GM18502 (cell line): ENCODE data around the gene CNDP1.
A peak's percentile ranks its signal among the peaks of the same experiment; 100 is the strongest.
"Not testable (repeated sequence)": the region's sequence is repeated elsewhere in the genome, so short reads cannot be mapped to it uniquely, and the experiment has no call there.

Source experiments
- ATAC-seq: cut with Tn5 transposase; IDR thresholded peaks from one replicate; pipeline ENCODE4 v1.9.1; 2021; ENCODE audit warnings: mild to moderate bottlenecking; ENCODE audit not compliant: unreplicated experiment, poor library complexity

Gene CNDP1

GRCh38 chr18:74540652-74541421 lies 6.5 kb downstream of the CNDP1 start:
- no peak for ATAC-seq

- no peak for ATAC-seq
Observed at GRCh38 chr18:74541703-74542555, 7.6 kb downstream of the CNDP1 start.

GRCh38 chr18:74544898-74545297 lies 10.6 kb downstream of the CNDP1 start:
- ATAC-seq, result no peak

DNA sequence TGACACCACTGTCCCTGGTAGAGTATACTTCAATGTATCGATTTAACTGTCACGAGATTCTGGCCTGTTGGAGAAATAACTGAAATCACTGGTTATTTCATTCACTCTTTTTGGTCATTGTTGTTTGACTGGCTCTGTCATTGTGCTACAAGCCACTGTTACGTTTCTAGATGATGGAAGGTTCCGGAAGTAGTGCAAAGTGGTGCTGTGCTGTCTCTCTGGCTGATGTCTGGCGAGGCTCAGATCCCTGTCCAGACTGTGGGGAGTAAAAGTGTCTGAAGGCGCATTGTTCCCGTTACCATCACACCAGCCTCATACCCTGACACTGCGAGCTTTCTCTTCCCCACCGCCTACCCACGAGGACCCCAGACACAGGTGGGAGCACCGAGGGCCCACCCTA lies 11.7 kb downstream of the CNDP1 start:
- ATAC-seq, result no peak

DNA sequence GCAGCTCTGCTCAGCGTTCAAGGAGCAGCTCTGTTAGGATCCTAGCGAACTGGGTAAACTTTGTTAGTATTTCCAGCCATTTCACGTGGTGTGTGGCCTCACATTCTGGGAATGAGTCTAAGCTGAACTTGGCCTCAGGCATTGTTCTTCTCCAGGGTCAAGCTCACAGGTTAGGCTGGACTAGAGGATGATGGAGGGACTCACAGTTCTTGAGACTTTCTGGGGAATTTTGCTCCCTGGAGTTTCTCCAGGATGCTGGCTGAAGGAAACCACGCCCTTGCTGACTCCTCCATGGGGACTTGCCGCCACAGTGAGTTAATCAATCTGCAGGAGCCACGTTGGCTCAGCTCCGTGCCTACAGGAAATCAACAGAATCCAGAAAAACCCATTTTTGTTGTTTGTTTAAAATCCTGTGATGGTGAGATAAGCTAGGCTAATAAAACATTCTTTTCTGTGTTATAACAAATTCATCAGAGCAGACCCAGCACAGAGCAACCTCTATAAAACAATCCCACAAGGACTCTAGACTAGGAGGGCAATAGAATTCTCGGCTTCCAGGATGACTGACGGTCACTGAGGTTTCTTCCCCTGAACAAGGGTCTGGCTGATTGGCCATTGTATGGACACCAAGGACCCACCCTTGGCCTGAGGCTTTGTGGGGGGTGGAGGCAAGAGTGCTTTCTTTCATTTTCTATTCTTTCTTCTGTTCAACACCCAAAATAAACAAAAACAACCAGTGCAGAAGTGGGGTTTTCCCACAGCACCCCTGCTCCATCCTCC lies 12.6 kb downstream of the CNDP1 start:
- ATAC-seq, result no peak

DNA sequence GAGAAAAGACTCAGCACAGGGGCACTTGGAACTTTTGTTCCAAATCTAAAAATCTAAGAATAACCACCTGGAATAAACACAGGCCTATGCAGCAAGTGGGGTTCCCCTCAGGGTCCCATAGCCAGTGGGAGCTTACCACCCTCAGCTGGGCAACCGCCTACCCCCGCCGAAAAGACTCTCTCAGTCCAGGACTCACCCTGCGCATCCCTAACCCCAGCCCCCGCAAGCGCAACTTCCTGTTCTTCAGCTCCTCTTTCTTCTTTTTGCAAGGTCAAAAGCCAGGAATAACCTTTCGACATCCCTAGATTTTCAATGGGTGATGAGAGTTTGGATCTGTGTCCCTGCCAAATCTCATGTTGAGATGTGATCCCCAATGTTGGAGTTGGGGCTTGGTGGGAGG lies 13.6 kb downstream of the CNDP1 start:
- ATAC-seq, result no peak

GRCh38 chr18:74549591-74550104 lies 15.3 kb downstream of the CNDP1 start:
- no peak for ATAC-seq

DNA sequence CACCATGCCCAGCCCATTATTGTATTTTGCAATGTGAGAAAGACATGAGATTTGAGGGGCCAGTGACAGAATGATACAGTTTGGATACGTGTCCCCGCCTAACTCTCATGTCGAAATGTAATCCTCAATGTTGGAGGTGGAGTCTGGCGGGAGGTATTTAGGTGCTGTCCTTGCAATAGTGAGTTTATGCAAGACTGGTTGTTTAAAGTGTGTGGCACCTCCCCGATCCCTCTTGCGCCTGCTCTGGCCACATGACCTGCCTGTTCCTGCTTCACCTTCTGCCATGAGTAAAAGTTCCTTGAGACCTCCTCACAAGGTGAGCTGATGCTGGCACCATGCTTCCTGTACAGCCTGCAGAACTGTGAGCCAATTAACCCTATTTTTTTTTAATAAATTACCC lies 16.6 kb downstream of the CNDP1 start:
- no peak for ATAC-seq

- no peak for ATAC-seq
Observed at GRCh38 chr18:74551452-74551851, 17.2 kb downstream of the CNDP1 start.

DNA sequence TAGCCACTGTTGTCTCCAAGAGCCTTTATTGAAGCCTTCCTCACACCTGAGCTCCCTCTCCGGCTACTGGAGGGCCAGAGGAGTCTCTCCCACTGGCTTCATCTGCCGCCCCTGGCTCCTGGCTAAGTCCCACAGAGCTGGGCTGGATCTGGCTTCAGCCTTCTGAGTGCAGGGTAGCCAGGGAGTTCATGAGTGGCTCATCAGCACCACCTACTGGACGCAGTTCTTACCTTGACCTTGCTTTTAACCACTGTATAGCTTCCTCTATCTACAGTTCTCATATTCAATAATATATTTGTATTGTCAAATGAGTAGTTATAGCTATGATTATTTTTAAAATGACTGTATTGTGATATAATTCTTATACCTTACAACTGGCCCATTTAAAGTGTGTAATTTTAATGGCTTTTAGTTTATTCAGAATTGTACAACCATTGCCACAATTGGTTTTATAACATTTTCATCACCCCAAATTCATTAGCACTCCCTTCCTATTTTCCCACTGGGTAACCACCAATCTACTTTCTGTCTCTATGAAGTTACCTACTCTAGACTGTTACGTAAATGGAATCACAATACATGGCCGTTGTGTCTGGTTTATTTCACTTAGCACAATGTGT lies 17.7 kb downstream of the CNDP1 start:
- peak; percentile 99 for ATAC-seq

GRCh38 chr18:74556126-74556525 lies 21.8 kb downstream of the CNDP1 start:
- no peak for ATAC-seq

DNA sequence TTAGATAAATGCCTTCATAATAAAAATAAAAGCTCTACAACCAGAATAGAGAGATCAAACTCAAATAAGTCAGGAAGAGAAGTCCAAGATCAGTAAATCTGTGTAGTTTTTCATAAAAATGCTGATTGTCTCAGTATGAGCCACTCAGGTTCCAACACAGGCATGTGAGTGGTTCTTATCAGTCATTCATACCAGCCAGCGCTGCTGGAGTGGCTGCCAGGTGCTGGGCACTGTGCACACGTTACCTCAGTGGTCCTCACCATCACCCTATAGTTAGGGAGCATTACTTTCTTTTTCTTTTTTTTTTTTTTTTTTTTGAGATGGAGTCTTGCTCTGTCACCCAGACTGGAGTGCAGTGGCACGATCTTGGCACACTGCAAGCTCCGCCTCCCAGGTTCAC lies 23.8 kb downstream of the CNDP1 start:
- ATAC-seq, result no peak

- ATAC-seq, result no peak
Observed at GRCh38 chr18:74562131-74562730, 27.9 kb downstream of the CNDP1 start.

- ATAC-seq, result no peak
Observed at GRCh38 chr18:74562775-74563174, 28.5 kb downstream of the CNDP1 start.

DNA sequence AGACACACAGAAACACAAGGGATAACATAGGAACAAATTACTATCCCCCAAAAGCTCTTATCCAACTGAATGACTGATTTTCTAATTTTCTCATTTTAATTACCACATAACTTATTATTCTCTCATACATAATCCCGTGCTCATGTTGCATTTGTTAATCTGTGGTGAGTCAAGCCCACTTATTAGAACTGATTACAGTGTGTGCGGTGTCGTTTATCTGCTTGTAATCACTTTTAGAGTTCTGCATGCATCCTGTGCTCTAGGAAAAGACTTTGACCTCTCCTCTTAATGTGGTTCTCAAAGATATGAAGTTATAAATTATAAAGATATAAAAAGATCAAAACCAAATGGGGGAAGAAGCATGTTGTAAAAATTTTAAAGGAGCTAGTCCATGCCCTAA lies 29.7 kb downstream of the CNDP1 start:
- ATAC-seq, result no peak

DNA sequence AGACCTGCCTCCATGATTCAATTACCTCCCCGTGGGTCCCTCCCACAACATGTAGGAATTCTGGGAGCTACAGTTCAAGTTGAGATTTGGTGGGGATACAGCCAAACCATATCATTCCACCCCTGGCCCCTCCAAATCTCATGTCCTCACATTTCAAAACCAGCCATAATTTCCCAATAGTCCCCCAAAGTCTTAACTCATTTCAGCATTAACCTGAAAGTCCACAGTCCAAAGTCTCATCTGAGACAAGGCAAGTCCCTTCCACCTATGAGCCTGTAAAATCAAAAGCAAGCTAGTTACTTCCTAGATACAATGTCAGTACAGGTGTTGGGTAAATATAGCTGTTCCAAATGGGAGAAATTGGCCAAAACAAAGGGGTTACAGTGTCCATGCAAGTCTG lies 30.9 kb downstream of the CNDP1 start:
- not testable (repeated sequence) for ATAC-seq

DNA sequence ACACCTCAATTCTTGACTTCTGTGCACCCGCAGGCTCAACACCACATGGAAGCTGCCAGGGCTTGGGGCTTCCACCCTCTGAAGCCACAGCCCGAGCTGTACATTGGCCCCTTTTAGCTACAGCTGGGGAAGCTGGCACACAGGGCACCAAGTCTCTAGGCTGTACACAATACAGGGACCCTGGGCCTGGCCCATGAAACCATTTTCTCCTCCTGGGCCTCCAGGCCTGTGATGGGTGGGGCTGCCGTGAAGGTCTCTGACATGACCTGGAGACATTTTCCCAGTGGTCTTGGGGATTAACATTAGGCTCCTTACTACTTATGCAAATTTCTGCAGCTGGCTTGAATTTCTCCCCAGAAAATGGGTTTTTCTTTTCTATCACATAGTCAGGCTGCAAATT lies 31.7 kb downstream of the CNDP1 start:
- ATAC-seq, result not testable (repeated sequence)

DNA sequence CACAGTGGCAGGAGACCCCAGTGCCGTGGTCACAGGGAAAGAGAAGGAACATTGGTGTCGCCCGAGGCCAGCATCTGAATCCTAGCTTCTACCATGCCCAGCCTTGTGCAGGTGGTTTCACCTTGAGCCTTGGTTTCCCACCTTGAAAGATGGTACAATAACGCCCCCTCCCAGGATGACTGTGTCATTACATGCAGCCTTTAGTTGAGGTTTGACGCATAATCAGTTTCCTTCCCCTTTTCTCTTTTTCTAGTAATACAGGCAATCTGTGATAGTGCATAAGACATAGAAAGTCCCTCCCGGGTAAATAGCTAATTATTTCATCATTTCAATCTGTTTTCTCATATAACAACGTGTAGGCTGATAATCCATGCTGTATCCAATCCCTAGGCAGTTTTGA lies 33.5 kb downstream of the CNDP1 start:
- no peak for ATAC-seq

DNA sequence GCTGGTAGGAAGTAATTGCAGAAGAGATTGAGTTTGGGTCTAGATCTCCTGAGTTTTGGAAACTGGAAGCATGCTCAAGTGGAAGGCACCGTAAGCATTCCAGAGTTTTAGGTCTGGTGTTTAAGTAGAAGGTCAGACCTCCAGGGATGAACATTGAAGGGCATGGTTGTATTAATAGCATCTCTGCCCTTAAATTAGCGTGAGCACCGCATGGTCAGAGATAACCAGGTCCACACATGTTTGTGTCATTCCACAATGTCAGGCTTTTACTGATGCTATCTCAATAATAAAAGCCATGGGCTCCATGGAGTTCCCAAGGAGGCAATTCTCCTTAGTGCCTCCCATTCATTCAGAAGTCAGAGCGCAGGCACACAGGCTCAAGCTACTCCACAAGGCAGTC lies 35.1 kb downstream of the CNDP1 start:
- ATAC-seq, result no peak

DNA sequence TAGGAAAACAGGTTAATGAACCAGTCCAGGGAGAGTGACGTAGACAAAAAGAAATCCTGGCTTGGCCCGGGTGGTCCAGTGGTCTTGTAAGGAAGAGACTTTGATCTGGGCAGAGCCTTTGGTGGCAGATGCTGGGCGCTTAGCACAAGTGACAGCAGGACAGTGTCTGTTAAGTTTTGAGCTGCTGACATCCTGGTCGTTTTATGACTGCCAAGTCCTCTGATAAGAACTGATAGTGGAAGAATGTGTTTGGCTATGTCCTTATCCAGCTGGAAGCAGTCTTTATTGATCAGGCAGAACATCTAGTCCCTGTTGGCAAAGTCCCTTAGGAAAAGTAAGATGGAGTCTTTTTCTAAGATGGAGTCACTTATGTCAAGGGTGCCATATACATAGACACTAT lies 36.0 kb downstream of the CNDP1 start:
- ATAC-seq, result no peak
